ENCODE data around the gene SLC17A9.

SLC17A9 gene

GRCh38 chr20:62921119-62921687, 31.3 kb upstream of the SLC17A9 start:
- peak; percentile 86 for DNase-seq (ENCODE audit: low spot score)

DNA sequence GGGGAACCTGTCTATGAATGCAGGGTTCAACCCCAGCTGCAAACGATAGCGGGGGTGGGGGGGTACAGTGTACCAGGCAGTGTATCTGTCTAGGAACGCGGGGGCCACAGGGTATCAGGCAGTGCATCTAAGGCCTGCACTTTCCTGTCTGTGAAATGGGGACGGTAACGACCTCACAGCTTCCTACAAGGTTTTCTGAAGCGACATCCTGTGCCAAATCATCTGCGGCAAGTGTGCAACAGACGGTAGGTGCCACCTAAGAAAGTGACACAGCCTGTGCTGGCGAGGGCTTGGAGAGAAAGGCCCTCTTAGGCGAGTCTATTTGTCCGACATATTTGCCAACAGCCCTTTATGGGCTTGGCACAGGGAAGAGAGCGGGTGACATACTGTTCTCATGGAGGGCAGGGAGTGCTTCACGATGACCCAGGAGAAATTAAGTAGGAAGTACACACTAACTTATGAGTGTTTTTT, 30.0 kb upstream of the SLC17A9 start:
- DNase-seq (ENCODE audit: low spot score) = no peak

GRCh38 chr20:62923059-62923668, 29.3 kb upstream of the SLC17A9 start:
- peak; percentile 68 for DNase-seq (ENCODE audit: low spot score)

GRCh38 chr20:62923669-62924441, 28.7 kb upstream of the SLC17A9 start:
- DNase-seq (ENCODE audit: low spot score) = peak; percentile 65

DNA sequence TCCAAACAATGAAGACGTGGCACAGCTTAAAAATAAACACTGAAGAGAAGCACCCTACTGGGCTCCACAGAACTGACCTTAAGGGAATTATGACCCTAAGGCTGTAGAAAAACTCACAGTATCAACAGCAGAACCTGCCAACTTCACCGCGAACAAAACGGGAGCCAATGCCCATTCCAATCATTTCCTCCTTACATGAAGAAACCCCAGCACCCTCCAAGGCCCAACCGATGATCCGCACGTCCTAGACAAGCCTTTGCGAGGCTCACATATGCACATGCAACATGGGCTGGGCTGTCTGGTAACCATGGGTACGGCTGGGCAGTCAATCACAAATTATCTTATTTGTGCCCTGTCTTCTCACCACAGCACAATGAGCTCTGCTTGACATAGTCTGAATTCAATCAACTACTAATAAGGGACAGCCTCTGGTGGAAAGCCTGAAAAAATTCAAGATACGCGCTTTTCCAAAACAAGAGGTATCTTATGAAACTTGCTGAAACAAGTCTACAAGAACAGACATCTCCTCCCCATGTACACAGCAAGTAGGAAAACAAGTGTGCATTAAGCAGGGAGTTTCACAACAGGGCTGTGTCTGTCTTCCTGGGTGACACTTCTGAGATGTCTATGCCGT, 27.9 kb upstream of the SLC17A9 start:
- peak; percentile 54 for DNase-seq (ENCODE audit: low spot score)

DNA sequence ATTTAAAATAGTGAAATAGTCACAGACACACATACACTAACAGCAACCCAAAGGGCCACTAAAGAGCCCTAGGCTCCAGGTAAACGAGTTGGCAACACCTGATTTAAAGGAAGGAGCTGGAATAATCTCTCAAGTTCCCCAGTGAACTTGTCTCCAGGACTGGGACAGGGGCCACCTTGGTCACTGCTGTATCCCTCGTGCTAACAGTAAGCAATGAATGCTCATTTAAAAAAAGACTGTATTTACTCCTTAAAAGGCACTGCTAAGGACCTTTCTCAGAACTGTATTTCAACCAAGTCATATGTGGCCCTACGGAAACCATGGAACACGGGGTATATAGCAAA, 27.5 kb upstream of the SLC17A9 start:
- DNase-seq (ENCODE audit: low spot score) = no peak

- DNase-seq (ENCODE audit: low spot score) = peak; percentile 66
Measured at GRCh38 chr20:62925420-62926228, 26.9 kb upstream of the SLC17A9 start.

DNA sequence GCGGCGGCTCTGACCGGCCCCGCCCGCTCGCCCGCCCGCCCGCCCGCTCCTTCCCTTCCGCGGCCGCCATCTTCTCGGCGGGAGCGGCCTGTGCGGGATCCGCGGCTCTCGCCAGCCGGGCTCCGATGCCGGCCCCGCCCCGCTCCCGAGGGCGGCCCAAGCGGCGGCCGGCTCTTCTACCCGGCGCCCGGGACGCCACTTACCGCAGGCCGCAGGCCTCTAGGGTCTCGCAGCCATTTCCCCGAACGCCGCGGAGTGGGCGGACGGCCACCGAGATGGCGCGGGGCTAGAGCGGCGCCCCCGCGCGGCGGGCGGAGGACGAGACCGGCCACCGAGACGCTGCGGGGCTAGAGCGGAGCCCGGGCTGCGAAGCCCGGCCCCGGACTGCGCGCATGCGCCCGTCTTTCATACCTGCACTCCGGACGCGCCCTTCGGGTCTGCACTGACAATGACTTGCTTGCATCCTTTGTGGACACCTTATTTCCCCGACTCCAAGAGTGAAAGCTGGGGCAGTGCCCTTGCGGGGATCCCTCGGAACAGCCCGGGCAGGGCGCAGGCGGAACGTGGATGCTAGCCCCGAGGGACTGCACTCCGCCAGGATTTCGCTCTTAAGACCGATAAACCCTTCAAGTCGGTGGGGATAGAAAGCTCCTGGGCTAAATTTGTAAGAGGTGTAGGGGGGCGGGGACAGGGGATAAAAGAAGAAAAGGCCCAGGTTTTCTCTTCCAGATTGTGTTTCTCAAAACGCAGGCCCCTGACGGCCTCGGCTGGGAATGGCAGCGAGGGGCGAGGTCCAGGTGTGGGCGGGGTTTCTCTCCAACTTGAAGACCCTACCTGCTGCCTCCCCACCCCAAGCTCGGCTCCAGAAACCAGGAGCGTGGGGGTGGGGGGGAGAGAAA, 26.0 kb upstream of the SLC17A9 start, which contains the start of gene DIDO1:
Gene DIDO1 (minus strand): TSS at position 277 of the 899 bp plus-strand sequence.
- DNase-seq (ENCODE audit: low spot score) = peak; percentile 93

DNA sequence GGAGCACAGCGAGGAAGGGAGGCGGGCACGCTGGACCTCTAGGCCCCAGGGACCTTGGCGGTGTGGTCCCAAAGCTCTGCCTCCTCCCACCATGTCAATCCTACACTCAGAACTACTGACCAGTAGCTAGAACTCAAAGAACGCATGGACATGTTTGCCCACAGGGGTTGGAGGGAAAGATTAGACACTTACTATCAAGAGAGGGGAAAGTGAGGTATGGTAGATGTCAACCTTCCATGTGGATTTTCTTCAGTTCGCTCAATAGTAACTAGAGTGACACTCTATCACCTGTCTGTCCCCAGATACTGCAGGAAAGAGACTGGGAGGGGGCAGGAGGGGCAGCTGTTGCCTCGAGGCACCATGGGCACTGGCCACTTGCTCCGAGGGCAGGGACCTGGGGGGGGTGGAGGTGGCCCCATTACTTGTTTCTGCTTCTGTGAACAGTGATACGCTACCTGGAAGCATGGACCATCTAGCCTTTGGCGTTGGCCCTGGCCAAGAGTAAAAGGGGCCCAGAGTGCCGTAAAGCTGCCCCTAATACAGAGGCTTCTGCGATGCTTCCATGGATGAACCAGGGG, 25.3 kb upstream of the SLC17A9 start:
- DNase-seq (ENCODE audit: low spot score) = no peak

DNA sequence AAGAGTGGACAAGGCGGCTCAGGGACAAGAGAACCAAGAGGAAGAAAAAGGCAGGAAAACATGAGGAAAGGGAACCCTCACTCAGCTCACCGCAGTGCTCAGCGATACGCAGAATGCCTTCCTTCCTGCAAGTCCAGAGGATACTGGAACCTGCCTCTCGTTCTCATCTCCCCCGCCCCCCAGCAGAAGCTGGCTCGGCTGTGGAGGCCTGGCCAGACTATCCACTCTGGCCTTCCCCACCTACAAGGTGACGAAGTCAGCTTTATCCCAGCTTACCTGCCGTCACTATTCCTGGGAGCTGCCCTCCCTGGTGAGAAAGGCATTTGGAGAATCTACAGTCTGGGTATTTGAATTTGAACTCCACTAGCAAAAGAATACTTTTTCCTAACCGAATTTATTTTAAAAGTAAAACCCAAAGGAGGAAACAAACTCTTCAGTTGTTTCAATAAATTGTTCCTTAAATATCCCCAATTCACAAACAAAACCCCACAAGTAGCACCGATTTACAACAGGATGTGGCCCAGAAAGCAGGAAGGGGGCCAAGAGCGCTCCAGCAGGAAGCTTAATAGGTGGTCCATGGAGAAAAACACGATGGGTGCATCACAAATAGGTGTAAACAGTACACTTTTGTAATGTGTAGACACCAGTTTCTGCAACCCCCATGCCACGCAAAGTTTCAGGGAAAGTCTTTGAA, 24.1 kb upstream of the SLC17A9 start:
- no peak for DNase-seq (ENCODE audit: low spot score)

- no peak for DNase-seq (ENCODE audit: low spot score)
Measured at GRCh38 chr20:62929051-62929538, 23.4 kb upstream of the SLC17A9 start.

- no peak for DNase-seq (ENCODE audit: low spot score)
Measured at GRCh38 chr20:62931464-62931863, 21.0 kb upstream of the SLC17A9 start.

GRCh38 chr20:62933966-62934365, 18.5 kb upstream of the SLC17A9 start:
- no peak for DNase-seq (ENCODE audit: low spot score)

GRCh38 chr20:62935204-62935967, 17.1 kb upstream of the SLC17A9 start:
- no peak for DNase-seq (ENCODE audit: low spot score)

GRCh38 chr20:62935968-62936585, 16.4 kb upstream of the SLC17A9 start:
- no peak for DNase-seq (ENCODE audit: low spot score)

DNA sequence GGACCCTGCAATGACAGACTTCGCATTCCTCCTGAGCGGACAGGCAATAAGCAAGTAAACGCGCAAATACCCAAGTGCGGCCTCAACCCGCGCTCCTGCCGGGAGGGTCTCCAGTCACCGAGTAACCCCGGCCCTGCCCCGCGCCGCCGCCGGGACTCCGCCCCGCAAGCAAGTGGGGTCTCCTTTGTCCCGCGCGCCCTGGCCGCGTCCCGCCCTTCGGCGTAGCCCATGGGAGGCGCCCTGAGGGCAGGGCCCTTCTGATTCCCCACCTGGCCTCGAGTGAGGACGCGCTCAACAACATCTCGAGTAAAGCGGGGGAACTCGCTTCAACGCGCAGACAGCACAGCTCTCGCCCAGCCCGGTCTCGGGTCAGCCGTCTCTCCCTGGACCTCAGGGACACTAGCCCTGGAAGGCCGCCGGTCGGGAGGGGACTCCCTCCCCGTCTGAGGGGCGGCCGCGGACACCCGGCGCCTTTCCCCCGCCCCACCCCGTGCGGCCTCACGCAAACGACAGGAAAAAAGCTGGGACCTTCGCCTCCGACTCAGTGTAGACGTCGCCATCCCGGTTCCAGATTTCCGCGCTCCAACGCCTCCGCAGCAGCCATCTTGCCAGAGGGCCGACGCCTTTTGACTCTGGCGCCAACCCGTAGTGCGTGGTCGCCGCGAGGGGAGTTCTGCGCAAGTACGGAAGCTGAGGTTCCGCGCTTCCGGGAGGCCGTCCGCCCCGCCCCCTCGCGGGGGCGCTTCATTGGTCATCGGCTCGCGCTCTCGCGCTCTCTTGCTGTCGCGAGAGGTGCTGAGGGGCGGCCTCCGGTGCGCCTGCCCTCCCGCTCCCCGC, 15.0 kb upstream of the SLC17A9 start:
- DNase-seq (ENCODE audit: low spot score) = peak; percentile 98

DNA sequence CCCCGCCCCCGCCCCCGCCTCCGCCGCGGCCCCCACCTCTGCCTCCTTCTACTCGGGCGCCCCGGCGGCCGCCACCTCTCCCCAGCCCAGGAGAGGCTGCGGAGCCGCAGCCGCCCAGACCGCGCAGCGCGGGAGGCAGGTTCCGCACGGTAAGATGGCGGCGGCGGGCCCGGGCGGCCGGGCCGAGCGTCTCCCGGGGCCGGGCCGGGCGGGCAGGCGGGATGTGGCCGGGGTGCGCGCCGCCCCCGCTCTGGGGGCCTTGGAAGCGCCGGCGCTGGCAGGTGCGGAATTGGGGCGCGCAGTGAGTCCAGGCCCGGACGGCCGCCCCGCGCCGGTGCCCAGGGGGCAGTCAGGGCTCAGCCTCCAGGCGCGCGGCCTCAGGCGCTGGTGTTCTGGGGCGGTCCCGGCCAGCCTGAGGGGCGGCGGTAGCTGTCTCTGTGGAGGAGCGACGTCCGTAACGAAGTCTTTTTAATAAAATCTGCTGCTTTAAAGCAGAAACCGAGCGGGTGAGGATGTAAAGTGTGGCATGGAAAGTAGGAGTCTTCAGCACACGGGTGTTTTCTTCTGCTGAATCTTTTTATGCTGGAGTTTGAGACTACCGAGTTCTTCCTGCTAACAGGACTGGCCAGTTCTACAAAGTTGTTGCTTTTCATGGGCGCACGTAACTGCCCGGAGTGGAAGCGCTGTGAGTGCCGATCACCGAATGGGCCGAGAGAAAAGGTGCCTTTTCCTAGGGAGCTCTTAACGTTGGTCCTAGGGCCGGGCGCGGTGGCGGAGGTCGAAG, 14.2 kb upstream of the SLC17A9 start, which contains the start of gene GID8:
Gene GID8 (plus strand): TSS at position 43 of the 784 bp plus-strand sequence. CDS start 3,356 bp downstream, outside the sequence.
- peak; percentile 73 for DNase-seq (ENCODE audit: low spot score)
